NCI-H526 treated with DMSO at 0.1 percent for 48 hours (cell line): ENCODE data around the gene CYSRT1.

Experiments
- DNase-seq: peaks from one replicate; lab custom pipeline; 2025; lab: John Stamatoyannopoulos, UW

CYSRT1 gene, protein sequence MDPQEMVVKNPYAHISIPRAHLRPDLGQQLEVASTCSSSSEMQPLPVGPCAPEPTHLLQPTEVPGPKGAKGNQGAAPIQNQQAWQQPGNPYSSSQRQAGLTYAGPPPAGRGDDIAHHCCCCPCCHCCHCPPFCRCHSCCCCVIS

DNA sequence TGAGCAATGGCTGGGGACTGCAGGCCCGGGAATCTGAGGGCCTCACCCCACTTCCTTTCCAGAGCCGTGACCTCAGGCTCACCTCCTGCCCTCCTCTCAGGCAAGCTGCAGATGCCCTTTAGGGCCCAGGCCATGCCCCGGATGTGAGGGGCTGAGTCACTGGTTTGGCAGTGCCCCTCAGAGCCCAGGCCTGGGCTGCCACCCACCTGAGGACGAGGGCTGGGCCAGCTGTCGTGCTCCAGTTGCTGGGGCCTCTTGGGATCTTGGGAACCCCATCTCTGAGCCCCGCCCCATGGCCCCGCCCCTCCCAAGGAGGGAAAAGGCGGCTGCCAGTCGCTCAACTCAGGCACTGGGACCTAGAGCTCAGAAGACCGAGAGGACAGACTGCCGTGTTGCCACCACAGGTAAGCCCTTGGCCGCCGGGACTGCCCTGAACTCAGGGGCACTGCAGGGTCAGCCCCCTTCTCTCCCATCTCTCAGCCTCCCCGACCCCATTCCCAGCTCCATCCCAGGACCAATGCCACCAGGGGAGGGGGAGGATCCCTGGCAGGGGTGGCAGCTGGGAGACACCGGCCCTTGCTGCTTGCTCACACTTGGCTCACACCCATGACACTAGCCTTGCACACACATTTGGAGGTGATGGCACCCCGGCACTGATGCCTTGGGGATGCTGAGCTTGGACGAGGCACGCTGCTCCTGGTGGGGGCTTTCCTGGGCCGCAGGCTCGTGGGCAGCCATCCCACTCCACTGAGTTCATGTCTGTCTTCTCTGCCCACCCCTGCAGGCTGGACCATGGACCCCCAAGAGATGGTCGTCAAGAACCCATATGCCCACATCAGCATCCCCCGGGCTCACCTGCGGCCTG, at the start of gene CYSRT1:
CYSRT1 (plus strand) TSS at position 345 of the 865 bp plus-strand sequence; CDS start at position 793, 448 bp downstream.
- no peak for DNase-seq

DNA sequence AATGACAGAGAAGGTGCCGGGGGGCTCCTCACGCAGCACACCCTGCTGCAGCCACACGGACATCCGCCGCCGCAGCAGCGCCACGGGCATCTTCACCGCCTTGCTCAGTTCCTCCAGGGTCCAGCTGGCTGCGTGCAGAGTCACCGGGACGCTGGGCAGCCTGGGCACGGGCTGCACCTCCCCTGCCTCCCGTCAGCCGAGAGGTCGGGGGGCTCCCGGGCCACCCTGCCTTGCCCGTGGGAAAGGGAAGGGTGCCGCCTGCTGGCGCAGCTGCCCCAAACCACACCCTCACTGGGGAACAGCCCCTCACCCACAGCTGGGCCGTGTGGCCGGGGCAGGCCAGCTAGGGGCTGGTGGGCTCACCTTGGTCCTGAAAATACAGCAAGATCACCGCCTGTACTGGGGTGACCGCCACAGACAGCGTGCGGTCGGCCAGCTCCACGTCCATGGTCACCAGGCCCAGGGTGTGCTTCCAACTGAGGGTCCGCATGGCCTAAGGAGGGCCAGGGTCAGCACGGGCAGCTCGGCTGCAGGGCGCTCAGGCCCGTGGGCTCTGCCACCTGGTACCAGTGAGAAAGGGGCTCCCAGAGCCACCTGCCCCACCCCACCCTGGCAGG, 49.5 kb upstream of the CYSRT1 start:
- DNase-seq, result no peak

DNA sequence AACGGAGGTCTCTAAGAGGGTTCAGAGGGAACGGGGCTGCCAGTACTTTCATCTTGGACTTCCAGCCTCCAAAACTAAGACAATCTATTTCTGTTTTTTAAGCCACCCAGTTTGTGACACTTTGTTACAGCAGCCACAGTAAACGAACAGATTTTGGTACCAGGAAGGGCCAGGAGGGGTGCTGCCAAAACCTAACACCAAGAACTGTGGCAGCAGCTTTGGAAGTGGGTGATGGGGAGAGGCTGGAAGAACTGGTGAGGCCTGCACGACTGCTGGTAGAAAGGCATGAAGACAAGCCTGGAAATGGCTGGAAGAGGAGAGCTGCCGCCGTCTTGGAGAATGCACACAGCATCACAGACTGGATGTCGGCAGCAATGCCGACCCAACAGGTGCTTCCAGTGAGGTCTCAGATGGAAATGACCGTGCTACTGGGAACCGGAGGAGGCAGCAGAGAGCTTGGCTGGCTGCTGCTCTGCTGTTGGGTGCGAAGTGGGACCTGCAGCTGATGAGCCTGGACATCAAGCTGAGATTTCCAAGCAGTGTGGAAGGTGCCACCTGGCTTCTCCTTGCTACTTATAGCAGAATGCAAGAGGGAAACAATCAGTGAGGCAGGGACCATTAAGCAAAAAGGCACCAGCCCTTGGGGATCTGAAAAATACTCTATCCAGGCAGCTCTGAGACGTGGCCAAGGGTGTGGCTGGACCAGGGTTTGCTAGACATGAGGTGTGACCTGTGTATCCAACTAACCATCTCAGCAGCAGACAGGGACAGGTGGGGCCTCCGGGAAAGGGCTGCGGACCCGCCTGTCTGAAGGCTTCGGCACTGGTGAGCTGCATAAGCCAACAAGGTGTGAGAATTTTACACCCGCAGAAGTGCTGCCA, 48.4 kb upstream of the CYSRT1 start:
- no peak for DNase-seq

DNA sequence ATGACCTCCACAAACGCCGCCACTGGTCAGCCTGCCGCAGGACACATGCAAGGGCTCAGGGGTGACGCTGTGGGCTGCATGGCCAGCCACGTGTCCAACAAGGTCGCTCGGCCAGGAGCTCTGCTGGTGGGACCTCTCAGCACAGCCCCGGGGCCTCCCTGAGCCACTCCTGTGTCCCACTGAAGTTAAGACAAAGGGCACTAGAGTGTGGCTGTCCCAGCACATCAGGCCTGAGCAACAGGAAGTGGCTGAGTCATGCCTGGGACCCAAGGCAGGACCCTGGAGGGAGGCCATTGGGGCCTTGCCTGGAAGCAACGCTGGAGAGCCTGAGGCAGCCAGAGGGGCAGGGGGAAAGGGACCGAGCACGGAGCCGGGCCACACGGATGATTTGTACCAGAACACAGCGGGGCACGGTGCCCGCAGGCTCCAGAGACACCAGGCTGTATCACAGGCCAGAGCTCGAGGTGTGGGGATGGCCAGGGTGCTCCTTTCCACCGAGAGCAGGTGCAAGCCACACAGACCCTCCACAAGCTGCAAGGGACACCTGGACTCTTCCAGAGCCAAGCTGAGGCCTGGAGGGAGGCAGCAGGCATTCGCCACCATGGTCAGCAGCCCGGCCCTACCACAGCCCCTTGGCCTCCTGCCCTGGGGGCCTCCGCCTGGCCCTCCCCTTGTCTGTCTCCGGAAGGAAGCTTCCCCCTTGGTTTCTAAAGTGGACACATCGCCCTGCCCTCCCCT, 46.6 kb upstream of the CYSRT1 start:
- DNase-seq, result no peak

DNA sequence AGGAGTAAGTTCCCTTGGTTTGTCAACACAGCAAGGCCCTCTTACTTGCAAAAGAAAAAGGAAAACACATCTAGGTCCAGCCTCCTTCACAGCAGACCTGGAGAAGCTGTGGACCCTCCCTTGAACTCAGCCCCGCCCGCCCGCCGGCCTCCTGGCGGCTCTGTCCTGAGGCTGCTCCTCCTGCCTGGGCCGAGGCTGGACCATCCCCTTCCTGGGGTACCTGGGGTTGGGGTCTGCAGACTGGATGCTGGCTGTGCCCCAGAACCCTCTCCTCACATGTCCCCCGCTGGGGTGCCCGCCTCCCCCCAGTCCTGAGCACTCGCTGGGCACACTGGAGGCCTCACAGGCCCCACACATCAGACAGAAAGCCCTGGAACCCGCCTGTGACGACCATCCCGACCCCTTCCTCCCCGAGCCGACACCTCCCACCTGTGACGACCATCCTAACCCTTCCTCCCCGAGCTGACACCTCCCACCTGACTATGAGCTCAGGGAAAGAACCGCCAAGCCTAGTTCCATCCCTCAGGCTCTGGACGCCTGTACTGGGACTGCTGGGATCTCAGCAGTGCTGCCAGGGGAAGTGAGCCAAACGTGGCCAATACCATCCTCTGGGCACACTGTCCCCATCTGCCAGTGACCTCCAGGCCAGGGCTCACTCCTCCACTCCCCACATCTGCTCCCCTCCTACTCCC, 45.9 kb upstream of the CYSRT1 start:
- no peak for DNase-seq

DNA sequence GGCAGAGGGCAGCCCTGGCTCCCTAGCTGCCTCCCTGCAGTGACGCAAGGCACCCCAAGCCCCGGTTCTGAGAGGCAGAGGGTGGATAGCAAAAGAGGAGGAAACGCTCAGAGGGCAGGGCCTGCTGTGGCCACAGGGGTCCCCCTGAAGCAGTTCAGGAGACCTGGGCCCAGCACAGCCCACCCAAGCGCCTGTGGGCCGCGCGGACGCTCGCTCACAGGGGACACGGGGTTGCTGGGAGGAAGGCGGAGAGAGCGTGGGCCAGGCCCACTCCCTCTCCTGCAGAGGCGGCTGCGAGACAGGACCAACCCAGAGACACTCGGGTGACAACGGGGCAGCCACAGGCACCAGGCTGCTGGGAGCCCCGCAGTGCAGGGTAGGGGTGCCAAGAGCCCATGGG, 45.2 kb upstream of the CYSRT1 start:
- no peak for DNase-seq

DNA sequence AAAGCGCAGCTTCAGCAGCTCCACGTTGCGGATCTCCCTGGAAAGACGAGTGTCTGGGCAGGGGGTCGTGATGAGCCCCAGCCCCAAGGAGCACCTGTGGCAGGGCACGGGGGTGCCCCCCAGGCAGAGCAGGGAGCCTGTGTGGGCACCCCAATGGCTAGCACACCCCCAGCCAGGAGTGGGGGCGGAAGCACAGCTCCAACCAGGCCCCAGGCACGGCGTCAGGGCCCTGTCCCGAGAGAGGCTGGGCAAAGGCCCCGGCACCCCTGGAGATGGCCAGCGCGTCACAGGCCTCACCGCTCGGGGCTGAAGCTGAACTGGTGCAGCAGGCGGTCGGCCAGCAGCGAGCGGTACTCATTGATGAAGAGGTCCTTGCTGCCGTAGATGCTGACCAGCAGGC, 44.5 kb upstream of the CYSRT1 start:
- DNase-seq, result no peak

DNA sequence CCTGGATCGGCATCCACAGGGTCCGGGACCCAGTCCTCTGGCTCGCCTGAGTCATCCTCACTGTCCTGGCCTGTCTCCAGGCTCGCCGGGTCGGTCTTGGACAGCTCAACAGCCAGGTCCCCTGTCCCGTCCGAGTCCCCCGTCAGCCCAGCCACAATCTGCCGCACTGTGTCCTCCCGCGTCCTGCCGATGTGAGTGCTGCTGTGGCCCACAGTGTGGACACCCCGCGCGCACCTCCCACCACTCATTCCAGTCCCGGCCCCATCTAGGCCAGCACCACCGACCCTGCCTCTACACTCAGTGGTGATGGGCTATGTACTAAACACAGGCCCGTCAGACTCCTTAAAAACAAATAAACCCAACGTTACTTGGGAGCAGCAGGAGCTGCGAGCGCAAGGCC, 43.3 kb upstream of the CYSRT1 start:
- no peak for DNase-seq

DNA sequence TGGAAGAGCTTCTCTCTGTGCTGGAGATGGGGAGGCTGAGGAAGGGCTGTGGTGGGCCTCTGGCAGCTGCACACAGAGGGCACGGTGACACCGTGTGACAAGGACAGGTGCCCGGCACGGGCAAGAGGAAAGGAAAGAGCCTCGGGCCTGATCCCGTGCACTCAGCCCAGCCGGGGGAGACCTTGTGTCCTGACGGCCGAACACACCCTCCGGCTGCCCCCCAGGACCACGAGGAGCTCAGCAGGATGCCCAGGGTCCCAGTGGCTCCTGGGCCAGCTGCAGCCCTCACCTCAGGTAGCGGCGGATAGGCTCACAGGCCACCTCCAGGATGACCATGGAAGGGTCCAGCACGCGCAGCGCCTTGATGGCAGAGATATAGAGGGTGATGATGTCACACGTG, 42.1 kb upstream of the CYSRT1 start:
- DNase-seq, result no peak

DNA sequence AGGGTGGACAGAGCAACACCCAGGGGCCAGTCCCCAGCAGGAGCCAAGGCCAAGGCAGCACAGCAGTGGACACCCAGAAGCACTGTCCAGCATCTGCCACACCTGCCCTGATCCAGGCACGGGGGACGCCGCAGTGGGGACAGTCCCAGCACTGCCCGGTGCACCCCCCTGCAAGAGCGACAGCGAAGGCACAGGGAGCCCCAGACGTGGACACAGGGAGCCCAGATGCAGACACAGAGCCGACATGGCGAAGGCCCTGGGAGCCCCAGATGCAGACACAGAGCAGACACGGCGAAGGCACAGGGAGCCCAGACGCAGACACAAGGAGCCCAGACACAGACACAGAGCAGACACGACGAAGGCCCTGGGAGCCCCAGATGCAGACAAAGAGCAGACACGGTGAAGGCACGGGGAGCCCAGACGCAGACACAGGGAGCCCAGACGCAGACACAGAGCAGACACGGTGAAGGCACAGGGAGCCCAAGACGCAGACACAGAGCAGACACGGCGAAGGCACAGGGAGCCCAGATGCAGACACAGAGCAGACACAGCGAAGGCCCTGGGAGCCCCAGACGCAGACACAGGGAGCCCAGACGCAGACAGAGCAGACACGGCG, 40.9 kb upstream of the CYSRT1 start:
- no peak for DNase-seq

DNA sequence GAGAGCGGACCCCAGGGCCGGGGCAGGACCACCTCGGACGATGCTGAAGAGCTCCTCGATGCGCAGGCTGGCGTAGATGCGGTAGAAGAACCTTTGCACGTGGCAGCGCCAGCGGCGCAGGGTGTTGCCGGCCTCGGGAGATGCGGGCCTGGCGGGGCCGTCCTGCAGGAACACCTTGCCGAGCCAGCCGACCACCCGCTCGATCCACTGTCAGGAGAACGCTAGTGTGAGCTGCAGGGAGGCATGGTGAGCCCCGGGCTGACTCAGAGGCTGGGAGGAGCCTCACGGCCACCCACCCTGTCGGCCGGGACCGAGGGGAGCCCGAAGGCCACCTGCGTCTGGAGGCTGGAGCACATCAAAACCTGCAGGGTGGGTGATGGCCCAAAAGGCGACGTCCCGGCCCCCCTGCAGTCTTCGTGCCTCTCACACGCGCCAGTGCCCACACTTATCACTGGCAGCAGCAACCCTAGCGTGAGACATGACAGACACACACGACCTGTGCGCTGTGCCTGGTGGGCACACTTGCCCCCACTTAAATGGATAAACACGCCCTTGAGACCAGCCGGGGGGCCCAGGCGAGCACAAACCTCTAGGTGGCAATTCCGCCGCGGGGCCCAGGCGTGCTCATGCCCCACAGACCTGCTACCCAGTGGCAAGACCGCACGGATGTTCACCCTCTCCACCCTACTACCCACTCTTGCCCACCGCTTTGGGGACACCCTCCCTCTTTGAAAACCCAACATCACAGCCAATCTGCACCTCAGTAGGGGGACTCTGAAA, 39.9 kb upstream of the CYSRT1 start:
- DNase-seq, result no peak

DNA sequence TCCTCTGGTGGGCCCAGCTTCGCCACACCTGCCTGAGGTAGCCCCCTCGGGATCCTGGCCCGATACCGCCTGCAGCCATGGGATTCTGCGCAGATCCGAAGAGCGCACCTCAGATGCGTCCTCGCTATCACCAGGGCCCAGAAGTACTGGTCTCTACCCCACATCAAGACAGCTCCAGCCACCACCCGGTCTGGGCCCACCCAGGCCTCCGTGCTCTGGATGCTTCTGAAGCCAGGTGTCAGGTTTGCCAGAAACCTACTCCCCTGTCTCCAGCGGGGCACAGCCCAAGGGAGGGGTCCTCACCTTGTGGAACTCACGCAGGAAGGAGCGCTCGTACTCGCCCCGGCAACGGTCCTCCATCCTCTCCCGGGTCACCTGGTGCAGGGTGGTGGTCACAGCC, 39.1 kb upstream of the CYSRT1 start:
- no peak for DNase-seq

DNA sequence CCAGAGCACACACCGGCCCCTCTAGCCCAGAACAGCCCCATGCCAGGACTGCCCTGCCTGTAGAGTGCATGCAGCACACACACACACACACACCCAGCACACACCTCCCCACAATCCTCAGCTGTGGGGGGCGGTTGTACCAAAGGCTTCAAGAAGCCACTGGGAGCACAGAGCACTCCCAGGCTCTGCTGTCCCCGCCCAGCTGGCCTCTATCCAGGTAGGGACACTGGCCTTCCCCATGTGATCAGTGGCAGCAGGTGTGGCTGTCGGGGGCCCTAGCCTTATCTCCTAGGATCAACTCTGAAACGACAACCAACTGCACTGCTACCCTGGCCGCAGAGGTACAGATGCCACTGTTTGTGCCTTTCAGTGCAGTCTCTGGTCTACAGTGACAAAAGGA, 38.6 kb upstream of the CYSRT1 start:
- no peak for DNase-seq

DNA sequence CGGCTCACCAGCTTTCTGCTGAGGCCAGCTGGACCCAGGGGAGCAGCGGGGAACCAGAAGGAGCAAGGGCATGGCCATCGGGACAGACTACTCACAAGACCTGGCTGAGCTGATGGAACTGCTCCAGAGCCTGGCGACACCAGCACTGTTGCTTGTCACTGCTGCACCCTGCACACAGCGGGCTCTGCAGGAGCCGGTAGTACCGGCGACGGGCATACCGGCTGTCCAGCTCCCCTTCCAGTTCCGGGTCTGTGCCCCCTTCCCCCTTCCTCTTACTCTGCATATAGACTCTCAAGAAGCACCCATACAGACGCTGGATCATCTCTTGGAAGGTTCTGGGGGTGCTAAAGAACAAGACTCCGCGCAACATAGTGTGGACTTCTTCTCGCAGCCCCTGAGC, 37.6 kb upstream of the CYSRT1 start:
- DNase-seq, result no peak

DNA sequence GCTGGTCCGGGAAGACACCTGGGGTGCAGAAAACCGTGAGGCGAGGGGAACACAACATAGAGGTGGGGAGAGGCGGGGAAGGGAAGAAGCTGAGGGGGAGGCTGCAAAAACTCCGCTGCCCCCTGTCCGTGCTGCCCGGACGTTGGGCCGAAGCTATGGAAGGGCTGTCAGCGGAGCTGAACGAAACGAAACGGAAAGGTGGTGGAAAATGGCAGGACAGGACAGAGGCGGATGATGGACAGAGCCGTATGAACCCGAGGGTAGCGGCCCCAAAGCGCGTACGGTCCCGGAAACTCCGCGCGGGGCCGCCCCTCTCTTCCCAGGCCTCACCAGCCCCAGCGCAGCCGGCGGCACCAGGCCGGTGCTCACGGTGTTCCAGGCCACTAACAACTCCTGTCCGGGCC, 36.9 kb upstream of the CYSRT1 start:
- no peak for DNase-seq

DNA sequence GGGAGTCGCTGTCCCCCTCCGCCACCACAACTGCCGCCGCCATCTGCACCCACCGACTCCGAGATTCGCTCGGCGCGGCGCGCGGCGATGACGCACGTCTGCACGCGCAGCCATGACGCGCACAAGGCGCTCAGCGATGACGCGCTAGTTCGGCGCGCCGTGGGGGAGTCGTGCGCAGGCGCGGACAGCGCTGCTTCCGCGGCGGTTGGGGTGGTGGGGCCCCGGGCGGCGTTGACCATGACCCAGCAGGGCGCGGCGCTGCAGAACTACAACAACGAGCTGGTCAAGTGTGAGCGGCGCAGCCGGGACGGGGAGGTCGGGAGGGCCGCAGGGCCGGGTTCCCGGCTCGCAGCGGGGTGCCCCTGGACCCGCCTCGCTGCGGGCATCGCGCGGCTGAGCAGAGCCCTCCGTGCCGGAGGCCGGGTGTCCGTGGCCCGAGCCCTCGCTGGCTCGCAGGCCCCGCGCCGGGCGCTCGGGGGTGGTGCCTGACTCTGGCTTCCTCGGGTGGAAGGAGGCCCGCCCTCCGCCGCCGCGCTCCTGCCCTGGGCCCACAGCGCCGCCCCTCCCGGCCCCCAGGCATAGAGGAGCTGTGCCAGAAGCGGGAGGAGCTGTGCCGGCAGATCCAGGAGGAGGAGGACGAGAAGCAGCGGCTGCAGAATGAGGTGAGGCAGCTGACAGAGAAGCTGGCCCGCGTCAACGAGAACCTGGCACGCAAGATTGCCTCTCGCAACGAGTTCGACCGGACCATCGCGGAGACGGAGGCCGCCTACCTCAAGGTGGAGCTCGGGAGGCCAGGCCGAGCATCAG, 36.3 kb upstream of the CYSRT1 start, which contains the start of the genes ANAPC2 and SSNA1:
ANAPC2 (minus strand) TSS at position 71 of the 807 bp plus-strand sequence; CDS start at position 43, 28 bp downstream.
SSNA1 (plus strand) TSS at position 187 of the 807 bp plus-strand sequence; CDS start at position 238, 51 bp downstream.
- peak; percentile 50 for DNase-seq

DNA sequence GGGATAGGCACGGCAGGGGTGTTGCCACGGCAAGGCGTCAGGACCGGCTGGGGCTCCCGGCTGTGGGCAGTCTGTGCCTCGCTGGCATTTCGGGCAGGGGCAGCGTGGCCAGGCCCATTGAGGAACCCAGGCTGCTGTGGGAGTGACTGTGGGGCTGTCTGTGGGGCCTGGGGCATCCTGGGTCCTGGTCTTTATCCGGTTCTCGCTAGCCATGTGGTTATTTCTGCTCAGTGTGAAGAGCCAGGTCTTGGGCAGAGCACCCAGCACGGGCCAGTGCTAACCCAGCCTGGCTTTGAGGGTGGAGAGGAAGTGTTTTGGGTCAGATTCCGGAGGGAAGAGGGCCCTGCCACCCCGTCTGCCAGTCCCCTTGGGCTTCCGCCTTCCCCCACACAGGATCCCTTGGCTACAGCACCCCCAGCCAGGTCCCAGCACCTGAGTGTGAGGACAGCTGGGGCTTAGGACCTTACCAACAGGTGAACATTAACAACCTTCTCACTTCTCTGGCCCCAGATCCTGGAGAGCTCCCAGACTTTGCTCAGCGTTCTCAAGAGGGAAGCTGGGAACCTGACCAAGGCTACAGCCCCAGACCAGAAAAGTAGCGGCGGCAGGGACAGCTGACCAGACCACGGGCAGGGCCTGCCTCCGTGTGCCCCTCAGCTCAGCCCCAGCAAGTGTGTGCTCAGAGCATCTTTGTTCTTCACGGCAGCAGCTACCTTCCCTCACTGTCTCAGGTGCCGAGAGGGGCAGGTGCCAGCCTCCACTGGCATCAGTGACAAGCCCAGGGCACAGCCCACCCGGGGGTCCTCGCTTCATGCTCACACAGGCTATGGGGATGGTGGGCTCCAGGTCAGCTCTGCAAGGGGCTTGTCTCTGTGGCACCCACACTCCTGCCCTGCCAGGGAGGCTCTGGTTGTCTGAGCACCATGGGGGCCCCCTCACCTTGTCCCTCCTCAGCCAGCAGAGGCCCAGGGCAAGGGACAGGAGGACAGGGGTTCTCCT, 35.4 kb upstream of the CYSRT1 start:
- DNase-seq, result no peak
